GM12873 (cell line): ENCODE results near the gene TINCR.

Experiments
- CTCF ChIP-seq: IDR thresholded peaks from 2 replicates; pipeline ENCODE4 v1.5.1; 2012; ENCODE audit warnings: low read depth, mild to moderate bottlenecking, moderate library complexity, low read length, control low read depth; ENCODE audit not compliant: insufficient read depth; ENCODE audit errors: missing control alignments

The TINCR gene

GRCh38 chr19:5540208-5540607 is 27.5 kb downstream of the TINCR start:
- no peak for TF ChIP-seq CTCF

GRCh38 chr19:5537870-5538269 is 29.9 kb downstream of the TINCR start:
- TF ChIP-seq CTCF: no peak

DNA sequence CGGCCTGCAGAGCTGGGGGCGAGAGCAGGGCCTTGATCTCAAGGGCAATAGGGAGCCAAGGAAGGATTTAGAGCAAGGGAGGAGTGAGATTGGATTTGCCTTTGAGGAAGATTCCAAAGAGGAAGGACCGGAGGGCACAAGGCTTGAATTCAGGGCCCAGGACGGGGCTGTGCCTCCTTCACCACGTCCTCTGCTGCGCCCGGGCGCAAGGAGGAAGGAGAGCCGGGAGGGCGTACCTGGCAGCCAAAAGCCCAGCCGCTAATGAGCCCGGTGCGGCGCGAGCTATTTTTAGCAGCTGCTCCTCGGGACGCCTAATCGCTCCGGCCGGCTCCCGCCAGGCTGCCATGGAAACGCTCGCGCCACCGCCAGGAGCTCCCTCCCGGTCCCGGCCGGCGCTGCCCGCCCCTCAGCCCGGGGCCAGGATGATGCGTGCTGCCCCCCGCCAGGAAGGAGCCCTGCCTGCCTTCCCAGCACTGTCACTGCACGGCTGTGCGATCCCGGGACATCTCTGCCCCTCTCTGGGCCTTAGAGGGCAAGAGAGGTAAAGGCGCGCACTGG is 31.3 kb downstream of the TINCR start:
- TF ChIP-seq CTCF: no peak

DNA sequence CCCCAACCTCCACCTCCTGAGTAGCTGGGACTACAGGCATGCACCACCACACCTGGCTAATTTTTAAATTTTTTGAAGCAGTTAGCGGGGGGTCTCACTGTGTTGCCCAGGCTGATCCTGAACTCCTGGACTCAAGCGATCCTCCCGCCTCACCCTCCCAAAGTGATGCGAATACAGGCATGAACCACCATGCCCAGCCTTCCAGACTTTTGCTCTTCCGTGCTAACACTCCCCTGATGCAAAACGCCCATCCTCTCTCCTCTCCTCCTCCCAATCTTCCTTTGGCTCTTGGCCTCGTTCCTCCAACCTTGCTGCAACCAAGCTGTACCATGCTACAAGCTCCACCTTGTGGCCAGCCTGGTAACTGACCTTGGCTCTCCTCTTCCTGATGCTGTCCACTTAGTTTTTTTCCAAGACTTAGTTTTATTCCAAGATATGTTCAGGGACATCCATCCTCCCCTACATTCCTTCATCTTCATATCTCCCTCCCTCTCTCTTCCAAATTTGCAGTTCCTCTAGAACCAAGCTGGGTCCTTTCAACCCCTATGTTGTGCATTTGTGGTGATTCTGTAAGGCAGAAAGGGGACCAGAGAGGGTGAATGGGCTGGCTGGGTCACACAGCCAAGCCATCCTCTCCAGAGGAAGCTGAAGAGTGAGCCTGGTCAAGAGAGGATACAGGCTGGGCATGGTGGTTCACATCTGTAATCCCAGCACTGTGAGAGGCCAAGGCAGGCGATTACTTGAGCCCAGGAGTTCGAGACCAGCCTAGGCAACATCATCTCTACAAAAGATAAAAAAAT is 32.8 kb downstream of the TINCR start:
- peak; percentile 69 for TF ChIP-seq CTCF

GRCh38 chr19:5533257-5533656 is 34.5 kb downstream of the TINCR start:
- TF ChIP-seq CTCF: no peak

DNA sequence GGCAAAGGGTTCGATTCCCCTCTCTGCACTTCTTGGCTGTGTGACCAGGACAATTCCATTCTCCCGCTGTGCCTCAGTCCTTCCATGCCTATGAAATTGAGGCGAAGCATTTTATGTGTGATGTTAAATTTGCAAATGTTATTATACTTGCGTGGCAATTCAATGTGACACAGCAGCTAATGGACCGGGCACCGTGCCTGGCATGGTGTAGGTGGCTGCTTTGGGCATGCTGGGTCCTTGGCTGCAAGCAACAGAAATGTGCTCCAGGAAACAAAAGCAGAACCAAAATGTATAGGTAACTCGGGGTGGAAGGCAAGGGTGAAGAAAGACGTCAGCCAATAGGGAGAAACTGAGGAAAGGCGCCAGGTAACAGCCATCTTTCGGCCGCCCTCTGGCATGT is 37.1 kb downstream of the TINCR start:
- no peak for TF ChIP-seq CTCF

- no peak for TF ChIP-seq CTCF
Measured at GRCh38 chr19:5526691-5527090, 41.1 kb downstream of the TINCR start.
